Measurements from ENCODE around the gene GPSM1. TPM values are rescaled to one million over a fixed set of nuclear protein-coding genes. Genes with fewer than 3 reads are reported as not detected.
A peak's percentile ranks its signal among the peaks of the same experiment; 100 is the strongest.

GPSM1 gene
- total and polyA plus RNA-seq, 9 of the 15 experiments (the other 6 are each of a cell fraction or from before 2014, with no cell fraction given) = 0.04 to 14.2 (median 3.1) TPM

- no peak for TF ChIP-seq NFIX (CRISPR knock-in tag; IDR thresholded peaks at IDR 0.05; ENCODE audit: low read depth)
- no peak for TF ChIP-seq DNMT1 (IDR thresholded peaks at IDR 0.05)
- TF ChIP-seq, protein P1, sequence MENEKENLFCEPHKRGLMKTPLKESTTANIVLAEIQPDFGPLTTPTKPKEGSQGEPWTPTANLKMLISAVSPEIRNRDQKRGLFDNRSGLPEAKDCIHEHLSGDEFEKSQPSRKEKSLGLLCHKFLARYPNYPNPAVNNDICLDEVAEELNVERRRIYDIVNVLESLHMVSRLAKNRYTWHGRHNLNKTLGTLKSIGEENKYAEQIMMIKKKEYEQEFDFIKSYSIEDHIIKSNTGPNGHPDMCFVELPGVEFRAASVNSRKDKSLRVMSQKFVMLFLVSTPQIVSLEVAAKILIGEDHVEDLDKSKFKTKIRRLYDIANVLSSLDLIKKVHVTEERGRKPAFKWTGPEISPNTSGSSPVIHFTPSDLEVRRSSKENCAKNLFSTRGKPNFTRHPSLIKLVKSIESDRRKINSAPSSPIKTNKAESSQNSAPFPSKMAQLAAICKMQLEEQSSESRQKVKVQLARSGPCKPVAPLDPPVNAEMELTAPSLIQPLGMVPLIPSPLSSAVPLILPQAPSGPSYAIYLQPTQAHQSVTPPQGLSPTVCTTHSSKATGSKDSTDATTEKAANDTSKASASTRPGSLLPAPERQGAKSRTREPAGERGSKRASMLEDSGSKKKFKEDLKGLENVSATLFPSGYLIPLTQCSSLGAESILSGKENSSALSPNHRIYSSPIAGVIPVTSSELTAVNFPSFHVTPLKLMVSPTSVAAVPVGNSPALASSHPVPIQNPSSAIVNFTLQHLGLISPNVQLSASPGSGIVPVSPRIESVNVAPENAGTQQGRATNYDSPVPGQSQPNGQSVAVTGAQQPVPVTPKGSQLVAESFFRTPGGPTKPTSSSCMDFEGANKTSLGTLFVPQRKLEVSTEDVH (IDR thresholded peaks at IDR 0.05; ENCODE audit: low read depth, partially characterized antibody) = no peak
- TF ChIP-seq FOS (IDR thresholded peaks at IDR 0.05; ENCODE audit: extremely low read depth, insufficient read length) = no peak
- TF ChIP-seq, protein P2, sequence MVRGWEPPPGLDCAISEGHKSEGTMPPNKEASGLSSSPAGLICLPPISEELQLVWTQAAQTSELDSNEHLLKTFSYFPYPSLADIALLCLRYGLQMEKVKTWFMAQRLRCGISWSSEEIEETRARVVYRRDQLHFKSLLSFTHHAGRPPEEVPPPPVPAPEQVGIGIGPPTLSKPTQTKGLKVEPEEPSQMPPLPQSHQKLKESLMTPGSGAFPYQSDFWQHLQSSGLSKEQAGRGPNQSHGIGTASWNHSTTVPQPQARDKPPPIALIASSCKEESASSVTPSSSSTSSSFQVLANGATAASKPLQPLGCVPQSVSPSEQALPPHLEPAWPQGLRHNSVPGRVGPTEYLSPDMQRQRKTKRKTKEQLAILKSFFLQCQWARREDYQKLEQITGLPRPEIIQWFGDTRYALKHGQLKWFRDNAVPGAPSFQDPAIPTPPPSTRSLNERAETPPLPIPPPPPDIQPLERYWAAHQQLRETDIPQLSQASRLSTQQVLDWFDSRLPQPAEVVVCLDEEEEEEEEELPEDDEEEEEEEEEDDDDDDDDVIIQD (CRISPR knock-in tag; IDR thresholded peaks at IDR 0.05) = no peak
- TF ChIP-seq ZNF445 (CRISPR knock-in tag; IDR thresholded peaks at IDR 0.05; ENCODE audit: low read depth) = no peak
- peak; percentile 43 for TF ChIP-seq CTCFL (IDR thresholded peaks at IDR 0.05; ENCODE audit: borderline replicate concordance, insufficient read depth, low read depth, low read length, poor library complexity, severe bottlenecking)
- TF ChIP-seq NCOA6 (IDR thresholded peaks at IDR 0.05) = no peak
- no peak for TF ChIP-seq ZNF609 (CRISPR knock-in tag; IDR thresholded peaks at IDR 0.05; ENCODE audit: borderline replicate concordance)
- TF ChIP-seq, protein P3, sequence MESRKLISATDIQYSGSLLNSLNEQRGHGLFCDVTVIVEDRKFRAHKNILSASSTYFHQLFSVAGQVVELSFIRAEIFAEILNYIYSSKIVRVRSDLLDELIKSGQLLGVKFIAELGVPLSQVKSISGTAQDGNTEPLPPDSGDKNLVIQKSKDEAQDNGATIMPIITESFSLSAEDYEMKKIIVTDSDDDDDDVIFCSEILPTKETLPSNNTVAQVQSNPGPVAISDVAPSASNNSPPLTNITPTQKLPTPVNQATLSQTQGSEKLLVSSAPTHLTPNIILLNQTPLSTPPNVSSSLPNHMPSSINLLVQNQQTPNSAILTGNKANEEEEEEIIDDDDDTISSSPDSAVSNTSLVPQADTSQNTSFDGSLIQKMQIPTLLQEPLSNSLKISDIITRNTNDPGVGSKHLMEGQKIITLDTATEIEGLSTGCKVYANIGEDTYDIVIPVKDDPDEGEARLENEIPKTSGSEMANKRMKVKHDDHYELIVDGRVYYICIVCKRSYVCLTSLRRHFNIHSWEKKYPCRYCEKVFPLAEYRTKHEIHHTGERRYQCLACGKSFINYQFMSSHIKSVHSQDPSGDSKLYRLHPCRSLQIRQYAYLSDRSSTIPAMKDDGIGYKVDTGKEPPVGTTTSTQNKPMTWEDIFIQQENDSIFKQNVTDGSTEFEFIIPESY (CRISPR knock-in tag; IDR thresholded peaks at IDR 0.05) = peak; percentile 56; the same call in 1 of the 2 replicates
- no peak for TF ChIP-seq KLF10 (CRISPR knock-in tag; IDR thresholded peaks at IDR 0.05)
- TF ChIP-seq SMARCE1 (IDR thresholded peaks at IDR 0.05) = no peak
- TF ChIP-seq HDAC1 (IDR thresholded peaks at IDR 0.05) = no peak
Measured at GRCh38 chr9:136345281-136346156, 18.2 kb downstream of the GPSM1 start (continued).

Measured in K562 (cell line).